Panc1 (cell line): Measurements from ENCODE around the gene HDAC1. TPM values are rescaled to one million over a fixed set of nuclear protein-coding genes. Genes with fewer than 3 reads are reported as not detected.

Experiments
- ATAC-seq: fragments of 200-7000 bp; cut with Tn5 transposase; 2 replicates; pipeline ENCODE4 v1.9.1; 2020; ENCODE audit warnings: mild to moderate bottlenecking, moderate library complexity
- BruUV-seq: library from RNA; stranded (reverse); fragments of 400-500 nt; replicated peaks from 2 replicates; lab custom pipeline; 2021; lab: Mats Ljungman, UMichigan
- CTCF ChIA-PET: fragments of 300-600 bp; sonication (Branson Sonifier 250); formaldehyde crosslinking; loops from one replicate; lab custom pipeline; 2022; ENCODE audit warnings: antibody characterized with exemption; lab: Charles Lee
- POLR2A ChIA-PET: fragments of 300-600 bp; sonication (Branson Sonifier 250); formaldehyde crosslinking; loops from one replicate; lab custom pipeline; 2022; ENCODE audit warnings: antibody characterized with exemption; lab: Charles Lee
- DNase-seq: peaks from one replicate; pipeline ENCODE4 v3.0.0-alpha.2; 2010; ENCODE audit warnings: low read depth, low spot score
- H3K27ac ChIP-seq: 2 replicates; pipeline ENCODE4 v1.5.1; 2011; ENCODE audit warnings: mild to moderate bottlenecking, low read length, inconsistent platforms
- H3K27me3 ChIP-seq: fragments of 200-500 bp; sonication (Bioruptor generic); 2 replicates; pipeline ENCODE4 v1.6.0; 2014; ENCODE audit warnings: low read length, inconsistent platforms; ENCODE audit not compliant: control insufficient read depth, insufficient read depth
- H3K36me3 ChIP-seq: fragments of 200-500 bp; sonication (Bioruptor generic); 2 replicates; pipeline ENCODE4 v1.5.1; 2014; ENCODE audit warnings: inconsistent platforms, mild to moderate bottlenecking, low read length, moderate library complexity; ENCODE audit not compliant: control insufficient read depth, insufficient read depth
- H3K4me1 ChIP-seq: 2 replicates; pipeline ENCODE4 v1.5.1; 2011; ENCODE audit warnings: inconsistent platforms, mild to moderate bottlenecking, low read length, moderate library complexity; ENCODE audit not compliant: control insufficient read depth, insufficient read depth
- H3K4me3 ChIP-seq, 2 experiments: 2 replicates each; pipeline ENCODE4 v1.5.1; 2011 to 2012; ENCODE audit warnings: low read depth in 2 of 2, low read length in 2 of 2, mild to moderate bottlenecking in 2 of 2, inconsistent platforms in 1 of 2, moderate library complexity in 1 of 2
- H3K9me3 ChIP-seq: fragments of 200-500 bp; sonication (Bioruptor generic); 2 replicates; pipeline ENCODE4 v1.5.1; 2014; ENCODE audit warnings: low read depth, mild to moderate bottlenecking, inconsistent platforms, low read length, moderate library complexity; ENCODE audit not compliant: control insufficient read depth, insufficient read depth
- CTCF ChIP-seq: fragments of 450-650 bp; IDR thresholded peaks from 2 replicates; pipeline ENCODE4 v1.5.1; 2017; ENCODE audit warnings: mild to moderate bottlenecking
- POLR2AphosphoS5 ChIP-seq: IDR thresholded peaks from 2 replicates; pipeline ENCODE4 v1.6.1; 2012; ENCODE audit warnings: mild to moderate bottlenecking, low read depth, low read length, moderate library complexity
- SIN3A ChIP-seq: IDR thresholded peaks from 2 replicates; pipeline ENCODE4 v1.6.1; 2012; ENCODE audit warnings: low read depth, mild to moderate bottlenecking, low read length, moderate library complexity, borderline replicate concordance; ENCODE audit not compliant: insufficient read depth
- TCF7L2 ChIP-seq: IDR thresholded peaks from 2 replicates; pipeline ENCODE4 v1.6.1; 2011; ENCODE audit warnings: mild to moderate bottlenecking, low read depth, low read length, inconsistent platforms
- in situ Hi-C: cut with HindIII; loops from 2 replicates; pipeline ENCODE4 v1.10.0; 2016; ENCODE audit warnings: low sequenced_read_pairs, low pct_unique_long_range_greater_than_20kb
- intact Hi-C: fragments of 100-400 bp; cut with micrococcal nuclease; formaldehyde crosslinking; loops from one replicate; pipeline ENCODE4 v1.10.0; 2022; ENCODE audit not compliant: unreplicated experiment
- total RNA-seq: library from RNA; stranded (reverse); gene quantifications from one replicate; pipeline ENCODE4 v1.2.1, GENCODE V29; 2021; ENCODE audit not compliant: unreplicated experiment
- TF ChIP-seq, protein P1 (sequence below), 2 experiments: IDR thresholded peaks; 2 replicates each; pipeline ENCODE4 v1.6.1; 2011 to 2012; ENCODE audit warnings: low read depth in 2 of 2, control low read depth in 1 of 2, low read length in 1 of 2, mild to moderate bottlenecking in 1 of 2, moderate library complexity in 1 of 2; ENCODE audit not compliant: insufficient read depth in 1 of 2

Gene HDAC1
- total RNA-seq, 1 experiment from 2014 or later: 256 TPM

DNA sequence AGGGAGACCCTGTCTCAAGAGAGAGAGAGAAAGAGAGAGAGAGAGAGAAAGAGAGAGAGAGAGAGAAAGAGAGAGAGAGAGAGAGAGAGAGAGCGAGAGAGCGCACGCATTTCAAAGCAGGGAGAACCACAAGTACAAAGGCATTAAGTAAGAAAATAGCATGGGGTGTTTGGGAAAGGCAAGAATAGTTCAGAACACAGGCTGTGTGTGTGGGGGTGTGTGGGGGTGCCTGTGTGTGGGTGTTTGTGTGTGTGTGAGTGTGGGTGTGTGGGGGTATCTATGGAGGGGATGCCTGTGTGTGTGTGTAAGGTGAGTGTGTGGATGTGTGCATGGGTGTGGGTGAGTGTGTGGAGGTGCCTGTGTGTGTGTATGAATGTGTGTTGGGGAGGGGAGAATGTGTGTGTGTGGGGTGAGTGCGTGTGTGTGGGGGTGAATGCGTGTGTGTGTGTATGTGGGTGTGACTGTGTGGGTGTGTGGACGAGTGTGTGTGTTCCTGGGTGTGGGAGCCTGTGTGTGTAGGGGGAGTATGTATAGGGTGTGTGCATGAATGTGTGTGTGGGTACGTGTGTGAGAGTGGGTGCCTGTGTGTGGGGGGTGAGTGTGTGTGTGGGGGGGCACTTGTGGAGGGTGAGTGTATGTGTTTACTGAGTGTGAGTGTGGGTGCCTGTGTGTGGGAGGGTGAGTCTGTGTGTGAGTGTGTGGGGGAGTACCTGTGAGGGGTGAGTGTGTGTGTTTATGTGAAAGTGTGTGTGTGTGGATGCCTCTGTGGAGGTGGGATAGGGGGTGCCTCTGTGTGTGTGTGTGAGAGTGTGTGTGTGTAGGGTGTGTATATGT is 19.1 kb upstream of the HDAC1 start:
- no peak for ATAC-seq
- Histone ChIP-seq H3K27ac (no peak overlapping the region), H3K4me1 (peaks cover 12% of the 10 kb centered on the region; the same call in 1 of the 2 replicates), H3K36me3 (no peaks in the 10 kb centered on the region), H3K27me3 (no peaks in the 10 kb centered on the region), H3K4me3 (no peak overlapping the region), H3K9me3 (no peaks in the 10 kb centered on the region)
- intact Hi-C loops (no loop called here), in situ Hi-C loops (no loop called here)
- ChIA-PET CTCF (interaction anchor here (0.7 kb wide), 1 partner anchor 24 kb away, joined by 9 read pairs; no protein-coding TSS in a partner anchor), POLR2A (no interaction called here)
- no peak for TF ChIP-seq POLR2AphosphoS5
- TF ChIP-seq CTCF: no peak
- TF ChIP-seq, protein P1, sequence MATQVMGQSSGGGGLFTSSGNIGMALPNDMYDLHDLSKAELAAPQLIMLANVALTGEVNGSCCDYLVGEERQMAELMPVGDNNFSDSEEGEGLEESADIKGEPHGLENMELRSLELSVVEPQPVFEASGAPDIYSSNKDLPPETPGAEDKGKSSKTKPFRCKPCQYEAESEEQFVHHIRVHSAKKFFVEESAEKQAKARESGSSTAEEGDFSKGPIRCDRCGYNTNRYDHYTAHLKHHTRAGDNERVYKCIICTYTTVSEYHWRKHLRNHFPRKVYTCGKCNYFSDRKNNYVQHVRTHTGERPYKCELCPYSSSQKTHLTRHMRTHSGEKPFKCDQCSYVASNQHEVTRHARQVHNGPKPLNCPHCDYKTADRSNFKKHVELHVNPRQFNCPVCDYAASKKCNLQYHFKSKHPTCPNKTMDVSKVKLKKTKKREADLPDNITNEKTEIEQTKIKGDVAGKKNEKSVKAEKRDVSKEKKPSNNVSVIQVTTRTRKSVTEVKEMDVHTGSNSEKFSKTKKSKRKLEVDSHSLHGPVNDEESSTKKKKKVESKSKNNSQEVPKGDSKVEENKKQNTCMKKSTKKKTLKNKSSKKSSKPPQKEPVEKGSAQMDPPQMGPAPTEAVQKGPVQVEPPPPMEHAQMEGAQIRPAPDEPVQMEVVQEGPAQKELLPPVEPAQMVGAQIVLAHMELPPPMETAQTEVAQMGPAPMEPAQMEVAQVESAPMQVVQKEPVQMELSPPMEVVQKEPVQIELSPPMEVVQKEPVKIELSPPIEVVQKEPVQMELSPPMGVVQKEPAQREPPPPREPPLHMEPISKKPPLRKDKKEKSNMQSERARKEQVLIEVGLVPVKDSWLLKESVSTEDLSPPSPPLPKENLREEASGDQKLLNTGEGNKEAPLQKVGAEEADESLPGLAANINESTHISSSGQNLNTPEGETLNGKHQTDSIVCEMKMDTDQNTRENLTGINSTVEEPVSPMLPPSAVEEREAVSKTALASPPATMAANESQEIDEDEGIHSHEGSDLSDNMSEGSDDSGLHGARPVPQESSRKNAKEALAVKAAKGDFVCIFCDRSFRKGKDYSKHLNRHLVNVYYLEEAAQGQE (IDR thresholded peaks at IDR 0.05; ENCODE audit: insufficient read depth in 1 of 2, low read depth in 2 of 2, low read length in 1 of 2): no peak
- no peak for TF ChIP-seq SIN3A
- no peak for TF ChIP-seq TCF7L2
- DNase-seq: no peak
- no TSS peak for BruUV-seq

DNA sequence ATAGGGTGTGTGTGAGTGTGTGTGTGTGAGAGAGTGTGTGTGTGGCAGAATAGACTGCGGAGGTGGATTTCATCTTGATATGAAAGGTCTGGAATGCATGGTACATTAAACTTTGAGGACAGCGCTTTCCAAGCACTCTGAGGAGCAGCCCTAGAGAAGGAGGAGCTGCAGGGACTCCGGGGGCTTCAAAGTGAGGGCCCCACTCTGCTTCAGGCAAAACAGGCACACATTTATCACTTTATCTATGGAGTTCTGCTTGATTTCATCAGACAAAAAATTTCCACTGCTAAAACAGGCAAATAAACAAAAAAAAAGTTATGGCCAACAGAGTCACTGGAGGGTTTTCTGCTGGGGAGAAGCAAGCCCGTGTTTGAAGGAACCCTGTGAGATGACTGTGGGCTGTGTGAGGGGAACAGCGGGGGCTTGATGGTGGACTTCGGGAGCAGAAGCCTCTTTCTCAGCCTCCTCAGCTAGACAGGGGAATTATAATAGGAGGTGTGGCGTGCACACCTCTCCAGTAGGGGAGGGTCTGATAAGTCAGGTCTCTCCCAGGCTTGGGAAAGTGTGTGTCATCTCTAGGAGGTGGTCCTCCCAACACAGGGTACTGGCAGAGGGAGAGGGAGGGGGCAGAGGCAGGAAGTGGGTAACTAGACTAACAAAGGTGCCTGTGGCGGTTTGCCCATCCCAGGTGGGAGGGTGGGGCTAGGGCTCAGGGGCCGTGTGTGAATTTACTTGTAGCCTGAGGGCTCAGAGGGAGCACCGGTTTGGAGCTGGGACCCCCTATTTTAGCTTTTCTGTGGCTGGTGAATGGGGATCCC is 18.3 kb upstream of the HDAC1 start:
- DNase-seq (no peak), ATAC-seq (peak; percentile 29)
- BruUV-seq: no TSS peak
- ChIA-PET POLR2A (interaction anchor here (0.6 kb wide), 1 partner anchor 18 kb away, joined by 3 read pairs; the partner anchor contains the start of gene HDAC1), CTCF (no interaction called here)
- in situ Hi-C loops (no loop called here), intact Hi-C loops (no loop called here)
- Histone ChIP-seq H3K4me1 (peaks cover 12% of the 10 kb centered on the region; the same call in 1 of the 2 replicates), H3K36me3 (no peaks in the 10 kb centered on the region), H3K27ac (peak overlapping the region; percentile 48; the same call in 1 of the 2 replicates), H3K9me3 (no peaks in the 10 kb centered on the region), H3K4me3 (no peak overlapping the region), H3K27me3 (no peaks in the 10 kb centered on the region)
- TF ChIP-seq POLR2AphosphoS5 (no peak), CTCF (no peak), TCF7L2 (no peak), SIN3A (no peak)
- TF ChIP-seq, protein P1 (IDR thresholded peaks at IDR 0.05; ENCODE audit: insufficient read depth in 1 of 2, low read depth in 2 of 2, low read length in 1 of 2): no peak
